WTC11 (cell line): Measurements from ENCODE around the gene ADAMTS15. TPM values are rescaled to one million over a fixed set of nuclear protein-coding genes. Genes with fewer than 3 reads are reported as not detected.

Experiments
- ATAC-seq: fragments of 200-7000 bp; cut with Tn5 transposase; 2 replicates; pipeline ENCODE4 v1.10.0; 2021; ENCODE audit warnings: mild to moderate bottlenecking, moderate library complexity
- CTCF ChIA-PET: fragments of 300-600 bp; sonication (Branson Sonifier 250); formaldehyde crosslinking; loops from one replicate; lab custom pipeline; 2021; ENCODE audit warnings: antibody characterized with exemption; lab: Charles Lee
- POLR2A ChIA-PET: fragments of 350-600 bp; sonication (Branson Sonifier 250); formaldehyde crosslinking; loops from one replicate; lab custom pipeline; 2021; ENCODE audit warnings: antibody characterized with exemption; lab: Charles Lee
- DNase-seq: peaks from one replicate; pipeline ENCODE4 v3.0.0; 2021; ENCODE audit warnings: low spot score
- H3K27ac Mint-ChIP-seq: 2 replicates; pipeline ENCODE4 v1.8.0; 2021; ENCODE audit warnings: mixed read lengths
- H3K27me3 Mint-ChIP-seq: 2 replicates; pipeline ENCODE4 v1.8.0; 2021; ENCODE audit warnings: low read depth, mild to moderate bottlenecking, moderate library complexity, mixed read lengths
- H3K36me3 Mint-ChIP-seq: 2 replicates; pipeline ENCODE4 v1.8.0; 2021; ENCODE audit warnings: mixed read lengths
- H3K4me1 Mint-ChIP-seq: 2 replicates; pipeline ENCODE4 v1.8.0; 2022; ENCODE audit warnings: mixed read lengths
- H3K4me3 Mint-ChIP-seq: 2 replicates; pipeline ENCODE4 v1.8.0; 2021; ENCODE audit warnings: mild to moderate bottlenecking, moderate library complexity, mixed read lengths
- H3K9me3 Mint-ChIP-seq: 2 replicates; pipeline ENCODE4 v1.8.0; 2021; ENCODE audit warnings: mixed read lengths
- AR ChIP-seq: fragments of 250-450 bp; sonication (Bioruptor Pico); IDR thresholded peaks from 2 replicates; pipeline ENCODE4 v1.9.0; 2021; ENCODE audit warnings: mild to moderate bottlenecking
- CREM ChIP-seq: sonication (generic); formaldehyde crosslinking; IDR thresholded peaks from 2 replicates; pipeline ENCODE4 v1.8.1; 2022; ENCODE audit warnings: mild to moderate bottlenecking, missing genetic modification reagents, moderate library complexity
- FOXJ3 ChIP-seq: sonication (generic); formaldehyde crosslinking; IDR thresholded peaks from 2 replicates; pipeline ENCODE4 v1.9.0; 2021; ENCODE audit warnings: missing genetic modification reagents, mild to moderate bottlenecking, borderline replicate concordance
- GRHL2 ChIP-seq: fragments of 250-450 bp; sonication (Bioruptor Pico); IDR thresholded peaks from 2 replicates; pipeline ENCODE4 v1.8.0; 2022; ENCODE audit warnings: mild to moderate bottlenecking, moderate library complexity; ENCODE audit not compliant: insufficient replicate concordance, severe bottlenecking
- HMGXB4 ChIP-seq: sonication (generic); formaldehyde crosslinking; IDR thresholded peaks from 2 replicates; pipeline ENCODE4 v1.8.1; 2023; ENCODE audit warnings: mild to moderate bottlenecking, moderate library complexity, missing genetic modification reagents
- IRF2 ChIP-seq: sonication (generic); formaldehyde crosslinking; IDR thresholded peaks from 2 replicates; pipeline ENCODE4 v1.8.0; 2022; ENCODE audit warnings: low read depth, missing genetic modification reagents, borderline replicate concordance
- MLX ChIP-seq: sonication (generic); formaldehyde crosslinking; IDR thresholded peaks from 2 replicates; pipeline ENCODE4 v1.8.1; 2023; ENCODE audit warnings: mild to moderate bottlenecking, missing genetic modification reagents, moderate library complexity
- MXD4 ChIP-seq: fragments of 250-450 bp; sonication (Bioruptor Pico); IDR thresholded peaks from 2 replicates; pipeline ENCODE4 v1.8.0; 2021; ENCODE audit warnings: mild to moderate bottlenecking, moderate library complexity, borderline replicate concordance
- NFATC4 ChIP-seq: fragments of 250-450 bp; sonication (Bioruptor Pico); IDR thresholded peaks from 2 replicates; pipeline ENCODE4 v1.9.0; 2021; ENCODE audit warnings: mild to moderate bottlenecking
- ZNF671 ChIP-seq: fragments of 250-450 bp; sonication (Bioruptor Pico); IDR thresholded peaks from 2 replicates; pipeline ENCODE4 v1.8.0; 2021; ENCODE audit warnings: mild to moderate bottlenecking
- ZSCAN18 ChIP-seq: fragments of 250-450 bp; sonication (Bioruptor Pico); IDR thresholded peaks from 2 replicates; pipeline ENCODE4 v2.1.2; 2022; ENCODE audit warnings: mild to moderate bottlenecking, moderate library complexity
- total RNA-seq: library from RNA; stranded (reverse); gene quantifications from 3 replicates; pipeline ENCODE4 v1.2.3, GENCODE V29; 2021

ADAMTS15 gene
- total RNA-seq, 1 experiment from 2014 or later, result 3.7 TPM

- TF ChIP-seq CREM (no peak), MXD4 (no peak), ZNF671 (no peak), MLX (no peak), IRF2 (CRISPR knock-in tag) (no peak)
Observed at GRCh38 chr11:130454491-130455252, 6.2 kb downstream of the ADAMTS15 start (continued).

- H3K9me3 Mint-ChIP-seq, result no peaks in the 10 kb centered on the region
- peak; percentile 17; the same call in 1 of the 2 replicates for ATAC-seq
- H3K27me3 Mint-ChIP-seq, result peaks cover 57% of the 10 kb centered on the region
- POLR2A ChIA-PET, result no interaction called here
- H3K4me3 Mint-ChIP-seq, result no peak overlapping the region
- DNase-seq, result no peak
- TF ChIP-seq NFATC4 (CRISPR knock-in tag) (no peak), AR (CRISPR knock-in tag) (no peak), HMGXB4 (no peak), GRHL2 (no peak), FOXJ3 (CRISPR knock-in tag) (no peak)
- no peak overlapping the region for H3K27ac Mint-ChIP-seq
- CTCF ChIA-PET, result interaction anchor here (0.8 to 1.3 kb wide), 2 partner anchors 20 to 407 kb away, joined by 3 to 9 read pairs; no protein-coding TSS in a partner anchor
- no peaks in the 10 kb centered on the region; the same call in 1 of the 2 replicates for H3K4me1 Mint-ChIP-seq
- no peaks in the 10 kb centered on the region for H3K36me3 Mint-ChIP-seq
Observed at GRCh38 chr11:130455483-130456127, 7.2 kb downstream of the ADAMTS15 start.

GRCh38 chr11:130456286-130456685 is 7.8 kb downstream of the ADAMTS15 start:
- H3K27me3 Mint-ChIP-seq, result peaks cover 50% of the 10 kb centered on the region
- H3K4me1 Mint-ChIP-seq, result no peaks in the 10 kb centered on the region; the same call in 1 of the 2 replicates
- TF ChIP-seq NFATC4 (CRISPR knock-in tag), result no peak
- no peak for TF ChIP-seq ZNF671
- no peak for TF ChIP-seq ZSCAN18
- ATAC-seq (no peak), DNase-seq (no peak)
- CTCF ChIA-PET, result interaction anchor here (1.0 to 1.3 kb wide), 2 partner anchors 25 to 406 kb away, joined by 3 to 9 read pairs; no protein-coding TSS in a partner anchor
- H3K9me3 Mint-ChIP-seq, result no peaks in the 10 kb centered on the region
- H3K27ac Mint-ChIP-seq, result no peak overlapping the region
- POLR2A ChIA-PET, result no interaction called here
- no peaks in the 10 kb centered on the region for H3K36me3 Mint-ChIP-seq
- H3K4me3 Mint-ChIP-seq, result no peak overlapping the region
